Psoas muscle (tissue), 8 donors: ENCODE results near the gene TOP3B. TPM values are rescaled to one million over a fixed set of nuclear protein-coding genes. Genes with fewer than 3 reads are reported as not detected.

Source experiments
- ATAC-seq, 4 donors: fragments of 200-7000 bp; cut with Tn5 transposase; one replicate each; pipeline ENCODE4 v1.9.1; 2020; ENCODE audit warnings: moderate library complexity in 3 of 4, mild to moderate bottlenecking in 2 of 4
- DNase-seq, 2 donors: peaks; one replicate each; pipeline ENCODE4 v3.0.0-alpha.2; 2020
- H3K27ac ChIP-seq: fragments of 200-600 bp; one replicate; pipeline ENCODE4 v1.8.0; 2022
- H3K27me3 ChIP-seq, 3 donors: fragments of 200-600 bp in 1 of 3; one replicate each; pipeline versions ENCODE4 v1.6.1 to v1.8.0; 2013 to 2022; ENCODE audit warnings: low read length in 2 of 3, mild to moderate bottlenecking in 2 of 3, moderate library complexity in 1 of 3; ENCODE audit not compliant: insufficient read depth in 3 of 3
- H3K36me3 ChIP-seq, 2 donors: fragments of 200-600 bp in 1 of 2; one replicate each; pipeline versions ENCODE4 v1.6.1 to v1.8.0; 2013 to 2022; ENCODE audit warnings: low read depth in 1 of 2, mild to moderate bottlenecking in 1 of 2, moderate library complexity in 1 of 2; ENCODE audit not compliant: insufficient read depth in 1 of 2
- H3K4me1 ChIP-seq: fragments of 200-600 bp; one replicate; pipeline ENCODE4 v1.8.0; 2022
- H3K4me3 ChIP-seq: fragments of 200-600 bp; one replicate; pipeline ENCODE4 v1.8.0; 2022; ENCODE audit warnings: mild to moderate bottlenecking
- H3K9me3 ChIP-seq: fragments of 200-600 bp; one replicate; pipeline ENCODE4 v1.8.0; 2022
- WGBS, 3 donors: extraction: QIAGEN DNeasy Blood & Tissue Kit; methylation state at CpG; one replicate each; pipeline versions ENCODE4 v1.1.6 to v1.1.7; 2013; 5-methylcytosine and 5-hydroxymethylcytosine counted together
- intact Hi-C, 2 donors: fragments of 100-400 bp; cut with DNase I; formaldehyde crosslinking; loops; one replicate each; pipeline versions ENCODE4 v1.11.0 to v1.14.2; 2022
- polyA plus RNA-seq, 3 donors: library from polyadenylated mRNA; stranded (reverse); fragments of 200-250 nt; gene quantifications; one replicate each; pipeline ENCODE4 v1.2.3, GENCODE V29; 2013
- total RNA-seq, 4 donors: library from RNA; stranded (reverse); fragmentation: NEBNext Ultra II Directional in 2 of 4; extraction: Animal tissue kit (Norgen Biotek cat#: 25700) in 2 of 4; gene quantifications; one replicate each; pipeline versions ENCODE4 v1.2.1 to v1.2.4, GENCODE V29; 2021 to 2023
- TF ChIP-seq, protein P1 (sequence below): fragments of 200-600 bp; IDR thresholded peaks from one replicate; pipeline ENCODE4 v1.8.0; 2022; ENCODE audit warnings: antibody characterized with exemption
- donor health status: healthy with polysubstance abuse.
- donor health status: DM: no; HTN: no; CAD: no; lungs with moderate emphysema.
- donor health status: Bipolar disorder and iron deficiency.
- donor health status: healthy.
- donor health status: DM: yes; HTN: yes; CAD: no.
- donor health status: DM: no; HTN: no; CAD: no.
- donor health status: DM: no; HTN: no; CAD: no.
- donor health status: DM: yes; HTN: yes; CAD: no.

Gene TOP3B
- total and polyA plus RNA-seq, 7 donors = 5.4 to 13.5 (median 8.1) TPM

DNA sequence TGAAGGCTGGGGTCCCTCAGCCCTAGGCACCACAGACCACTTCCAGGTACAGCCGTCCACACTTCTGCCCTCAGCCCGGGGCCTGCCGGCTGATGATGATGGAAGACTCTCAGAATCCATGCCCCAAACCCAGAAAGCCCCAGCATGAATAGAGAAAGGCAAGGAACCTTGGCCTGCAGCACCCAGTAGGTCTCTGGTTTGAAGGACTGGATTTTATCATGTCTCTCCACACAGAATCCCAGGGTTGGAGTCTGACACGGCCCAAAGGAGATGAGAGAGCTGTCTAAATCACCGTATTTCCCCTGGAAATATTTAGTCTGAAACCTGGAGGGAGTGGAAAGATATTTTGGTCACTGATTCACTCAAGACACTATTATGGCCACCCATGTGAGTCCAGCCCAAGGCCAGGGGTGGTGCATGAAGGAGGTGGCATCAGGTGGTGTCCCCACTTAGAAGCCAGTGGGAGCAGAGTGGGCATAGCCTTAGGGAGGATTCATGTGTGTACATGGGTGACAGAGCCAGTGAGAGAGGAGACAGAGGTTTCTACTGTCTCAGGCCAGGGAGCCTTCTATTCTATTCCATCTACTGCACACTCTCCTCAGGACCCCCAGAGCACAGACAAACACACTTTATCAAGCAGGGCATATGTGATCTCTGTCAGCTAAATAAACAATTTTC lies 14.0 kb downstream of the TOP3B start:
- peaks cover 3 to 100% of the 10 kb centered on the region in 2 donors for H3K36me3 ChIP-seq
- peaks cover 10% of the 10 kb centered on the region for H3K4me1 ChIP-seq
- no peak overlapping the region for H3K27ac ChIP-seq
- no peak for ATAC-seq
- TF ChIP-seq, protein P1, sequence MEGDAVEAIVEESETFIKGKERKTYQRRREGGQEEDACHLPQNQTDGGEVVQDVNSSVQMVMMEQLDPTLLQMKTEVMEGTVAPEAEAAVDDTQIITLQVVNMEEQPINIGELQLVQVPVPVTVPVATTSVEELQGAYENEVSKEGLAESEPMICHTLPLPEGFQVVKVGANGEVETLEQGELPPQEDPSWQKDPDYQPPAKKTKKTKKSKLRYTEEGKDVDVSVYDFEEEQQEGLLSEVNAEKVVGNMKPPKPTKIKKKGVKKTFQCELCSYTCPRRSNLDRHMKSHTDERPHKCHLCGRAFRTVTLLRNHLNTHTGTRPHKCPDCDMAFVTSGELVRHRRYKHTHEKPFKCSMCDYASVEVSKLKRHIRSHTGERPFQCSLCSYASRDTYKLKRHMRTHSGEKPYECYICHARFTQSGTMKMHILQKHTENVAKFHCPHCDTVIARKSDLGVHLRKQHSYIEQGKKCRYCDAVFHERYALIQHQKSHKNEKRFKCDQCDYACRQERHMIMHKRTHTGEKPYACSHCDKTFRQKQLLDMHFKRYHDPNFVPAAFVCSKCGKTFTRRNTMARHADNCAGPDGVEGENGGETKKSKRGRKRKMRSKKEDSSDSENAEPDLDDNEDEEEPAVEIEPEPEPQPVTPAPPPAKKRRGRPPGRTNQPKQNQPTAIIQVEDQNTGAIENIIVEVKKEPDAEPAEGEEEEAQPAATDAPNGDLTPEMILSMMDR = no peak
- 92 to 94% (median 93%) methylated on average over 5 of the region's 5 CpGs for WGBS, 3 donors
- H3K9me3 ChIP-seq = no peaks in the 10 kb centered on the region
- H3K27me3 ChIP-seq = no peaks in the 10 kb centered on the region
- no peak for DNase-seq
- H3K4me3 ChIP-seq = no peak overlapping the region
- intact Hi-C loops = no loop called here

DNA sequence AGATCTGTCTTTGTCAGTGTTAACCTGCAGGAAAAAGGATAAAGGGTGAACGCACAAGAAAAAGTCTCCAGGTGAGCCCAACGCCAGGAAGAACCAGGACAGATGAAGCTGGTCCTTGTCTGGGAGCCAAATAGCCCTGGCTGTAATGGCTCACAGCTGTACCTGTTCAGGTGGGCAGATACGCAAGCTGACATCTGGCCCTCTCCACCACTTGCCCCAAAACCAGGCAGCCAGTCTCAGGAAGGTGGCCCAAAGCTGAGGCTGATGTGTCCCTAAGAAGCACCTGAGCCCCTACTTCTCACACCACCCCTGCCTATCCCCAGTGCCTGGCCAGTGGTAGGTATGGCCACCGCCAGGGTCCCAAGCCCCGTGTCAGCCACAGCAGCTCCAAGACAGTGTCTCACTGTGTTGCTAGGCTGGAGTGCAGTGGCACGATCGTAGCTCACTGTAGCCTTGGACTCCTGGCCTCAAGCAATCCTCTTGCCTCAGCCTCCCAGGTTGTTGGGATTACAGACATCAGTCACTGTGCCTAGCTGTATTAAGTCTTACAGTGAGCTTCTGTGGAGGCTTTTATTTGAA lies 14.8 kb downstream of the TOP3B start:
- Histone ChIP-seq H3K36me3 (peaks cover 3 to 100% of the 10 kb centered on the region in 2 donors), H3K4me1 (peaks cover 10% of the 10 kb centered on the region), H3K27me3 (no peaks in the 10 kb centered on the region), H3K4me3 (no peak overlapping the region), H3K9me3 (no peaks in the 10 kb centered on the region), H3K27ac (no peak overlapping the region)
- TF ChIP-seq, protein P1 = no peak
- DNase-seq = no peak
- WGBS, 3 donors = 94 to 98% (median 94%) methylated on average over 7 of the region's 7 CpGs
- ATAC-seq = no peak
- intact Hi-C loops = no loop called here

DNA sequence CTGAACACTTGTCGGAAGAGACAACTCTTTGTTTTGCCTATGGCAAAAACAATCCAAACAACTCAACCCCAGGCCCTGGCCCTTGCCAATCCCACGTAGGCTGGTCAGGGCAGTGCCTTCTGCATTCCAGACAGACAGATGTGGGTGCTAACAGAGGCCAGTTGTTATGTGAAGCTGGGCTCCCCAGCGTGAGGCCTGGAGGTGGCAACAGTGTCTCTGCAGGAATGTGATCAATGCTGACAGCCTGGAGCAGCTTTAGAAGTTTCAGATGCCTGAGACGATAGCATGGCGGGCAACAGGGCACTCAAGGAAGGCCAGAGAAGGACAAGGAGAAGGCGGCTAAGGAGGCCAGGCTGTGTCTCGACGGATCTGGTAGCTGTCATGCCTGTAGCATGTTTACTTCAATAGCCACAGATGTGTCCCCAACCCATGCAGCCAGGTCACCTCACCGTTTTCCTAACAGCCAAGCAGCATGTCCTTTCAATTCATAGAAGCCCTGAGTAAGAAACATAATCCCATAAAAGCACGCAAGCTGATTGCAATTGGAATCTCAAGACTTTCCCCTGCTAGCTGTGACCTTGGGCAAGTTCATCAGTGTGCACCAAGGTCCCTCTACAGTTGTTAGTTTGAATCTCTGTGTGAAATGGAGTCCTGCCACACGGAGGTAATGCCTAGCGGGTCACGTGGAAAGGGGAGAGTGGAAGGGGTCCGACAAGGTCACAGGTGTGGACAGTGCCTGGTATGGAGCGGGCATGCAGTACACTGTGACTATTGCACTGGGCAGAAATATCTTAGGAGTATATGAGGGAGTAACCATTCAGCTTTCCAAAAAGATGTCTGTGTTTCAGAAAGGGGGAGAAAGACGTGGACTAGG lies 15.7 kb downstream of the TOP3B start:
- H3K27ac ChIP-seq = no peak overlapping the region
- ATAC-seq = peak in 2 of 4 donors; percentile 6 to 28
- no peaks in the 10 kb centered on the region for H3K27me3 ChIP-seq
- H3K9me3 ChIP-seq = no peaks in the 10 kb centered on the region
- intact Hi-C loops = no loop called here
- peaks cover 3 to 100% of the 10 kb centered on the region in 2 donors for H3K36me3 ChIP-seq
- no peak overlapping the region for H3K4me3 ChIP-seq
- 55 to 70% (median 62%) methylated on average over 16 of the region's 16 CpGs for WGBS, 3 donors
- TF ChIP-seq, protein P1 = no peak
- peaks cover 10% of the 10 kb centered on the region for H3K4me1 ChIP-seq
- no peak for DNase-seq

DNA sequence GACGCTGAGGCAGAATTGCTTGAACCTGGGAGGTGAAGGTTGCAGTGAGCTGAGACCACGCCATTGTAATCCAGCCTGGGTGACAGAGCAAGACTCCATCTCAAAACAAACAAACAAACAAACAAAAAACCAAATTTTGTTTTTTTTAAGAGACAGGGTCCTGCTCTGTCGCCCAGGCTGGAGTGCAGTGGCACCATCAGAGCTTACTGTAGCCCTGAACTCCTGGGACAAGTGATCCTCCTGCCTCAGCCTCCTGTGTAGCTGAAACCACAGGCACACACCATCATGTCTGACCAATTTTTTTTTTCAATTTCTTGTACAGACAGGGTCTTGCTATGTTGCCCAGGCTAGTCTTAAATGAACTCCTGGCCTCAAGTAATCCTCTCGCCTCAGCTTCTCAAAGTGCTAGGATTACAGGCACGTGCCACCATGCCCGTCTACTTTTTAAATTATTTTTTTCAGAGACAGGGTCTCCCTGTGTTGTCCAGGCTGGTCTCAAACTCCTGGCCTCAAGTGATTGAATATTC lies 16.8 kb downstream of the TOP3B start:
- ATAC-seq = no peak
- TF ChIP-seq, protein P1 = no peak
- 88 to 96% (median 95%) methylated on average over 6 of the region's 6 CpGs for WGBS, 3 donors
- peaks cover under 1 to 100% of the 10 kb centered on the region in 2 donors for H3K36me3 ChIP-seq
- no peak for DNase-seq
- H3K9me3 ChIP-seq = no peaks in the 10 kb centered on the region
- H3K27ac ChIP-seq = no peak overlapping the region
- H3K27me3 ChIP-seq = no peaks in the 10 kb centered on the region
- no peak overlapping the region for H3K4me3 ChIP-seq
- intact Hi-C loops = no loop called here
- peaks cover 18% of the 10 kb centered on the region for H3K4me1 ChIP-seq
